SK-N-SH treated with all-trans-retinoic acid at 6 μM for 48 hours (cell line): Measurements from ENCODE around the gene RBM7.

Experiments
- CSDC2 ChIP-seq: fragments of 250-450 bp; sonication (Bioruptor Pico); IDR thresholded peaks from 2 replicates; pipeline ENCODE4 v1.5.0; 2020; ENCODE audit warnings: mild to moderate bottlenecking, moderate library complexity
- PPARA ChIP-seq: fragments of 250-450 bp; sonication (Bioruptor Pico); IDR thresholded peaks from 2 replicates; pipeline ENCODE4 v1.5.0; 2020; ENCODE audit warnings: mild to moderate bottlenecking, borderline replicate concordance
- TSHZ2 ChIP-seq: fragments of 250-450 bp; sonication (Bioruptor Pico); IDR thresholded peaks from 2 replicates; pipeline ENCODE4 v1.5.0; 2020; ENCODE audit warnings: mild to moderate bottlenecking, moderate library complexity
- TF ChIP-seq, protein P1 (sequence below): fragments of 250-450 bp; sonication (Bioruptor Pico); IDR thresholded peaks from 2 replicates; pipeline ENCODE4 v1.8.0; 2021; ENCODE audit warnings: low read depth, mild to moderate bottlenecking, moderate library complexity, borderline replicate concordance

GRCh38 chr11:114396916-114397315, 3.5 kb upstream of the RBM7 start:
- no peak for TF ChIP-seq PPARA (CRISPR knock-in tag)
- no peak for TF ChIP-seq TSHZ2 (CRISPR knock-in tag)
- TF ChIP-seq, protein P1, sequence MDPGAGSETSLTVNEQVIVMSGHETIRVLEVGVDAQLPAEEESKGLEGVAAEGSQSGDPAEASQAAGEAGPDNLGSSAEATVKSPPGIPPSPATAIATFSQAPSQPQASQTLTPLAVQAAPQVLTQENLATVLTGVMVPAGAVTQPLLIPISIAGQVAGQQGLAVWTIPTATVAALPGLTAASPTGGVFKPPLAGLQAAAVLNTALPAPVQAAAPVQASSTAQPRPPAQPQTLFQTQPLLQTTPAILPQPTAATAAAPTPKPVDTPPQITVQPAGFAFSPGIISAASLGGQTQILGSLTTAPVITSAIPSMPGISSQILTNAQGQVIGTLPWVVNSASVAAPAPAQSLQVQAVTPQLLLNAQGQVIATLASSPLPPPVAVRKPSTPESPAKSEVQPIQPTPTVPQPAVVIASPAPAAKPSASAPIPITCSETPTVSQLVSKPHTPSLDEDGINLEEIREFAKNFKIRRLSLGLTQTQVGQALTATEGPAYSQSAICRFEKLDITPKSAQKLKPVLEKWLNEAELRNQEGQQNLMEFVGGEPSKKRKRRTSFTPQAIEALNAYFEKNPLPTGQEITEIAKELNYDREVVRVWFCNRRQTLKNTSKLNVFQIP (CRISPR knock-in tag) = no peak
- no peak for TF ChIP-seq CSDC2 (CRISPR knock-in tag)
